ENCODE data around the gene RUNX3.

DNA sequence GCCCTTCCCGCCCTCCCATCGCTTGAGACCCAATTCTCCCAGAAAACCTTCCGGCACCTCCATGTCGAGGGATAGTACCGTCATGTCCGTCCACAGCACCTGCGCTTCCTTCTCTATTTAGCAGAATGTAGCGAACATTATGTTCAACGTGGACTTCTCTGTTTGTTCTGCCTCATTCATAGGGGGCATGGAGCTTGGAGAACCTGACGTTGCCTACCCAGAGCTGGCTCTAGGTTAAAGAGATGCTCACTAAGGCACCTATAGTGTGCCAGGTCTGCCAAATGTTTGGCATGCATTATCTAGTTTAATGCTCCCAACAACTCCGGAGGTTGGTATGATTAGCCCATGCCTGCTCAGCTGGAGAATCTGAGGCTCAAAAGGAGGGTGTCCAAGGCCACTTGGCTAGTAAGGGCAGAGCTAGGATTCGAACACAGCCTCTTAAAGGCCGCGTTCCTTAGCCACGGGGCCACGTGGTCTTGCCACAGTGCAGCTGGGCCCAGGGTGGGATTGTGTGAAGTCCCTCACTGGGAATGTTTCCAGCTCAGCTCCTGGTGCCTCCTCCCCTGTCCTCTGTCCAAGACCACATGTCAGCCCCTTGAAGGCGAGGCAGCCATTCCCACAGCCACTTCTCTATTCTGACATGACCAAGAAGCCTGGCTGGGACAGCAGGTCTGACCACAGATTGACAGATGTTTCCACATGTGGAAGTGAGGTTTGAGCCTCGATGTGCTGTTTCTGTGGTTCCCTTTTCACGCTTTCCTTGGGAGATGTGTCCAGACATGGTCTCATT, 57.8 kb downstream of the RUNX3 start:
- TF ChIP-seq POLR2AphosphoS5 (IDR thresholded peaks at IDR 0.05; ENCODE audit: insufficient read depth, low read depth, low read length) (no peak), POLR2A (IDR thresholded peaks at IDR 0.05; ENCODE audit: low read depth, low read length) (no peak)
- TF ChIP-seq, protein P1, sequence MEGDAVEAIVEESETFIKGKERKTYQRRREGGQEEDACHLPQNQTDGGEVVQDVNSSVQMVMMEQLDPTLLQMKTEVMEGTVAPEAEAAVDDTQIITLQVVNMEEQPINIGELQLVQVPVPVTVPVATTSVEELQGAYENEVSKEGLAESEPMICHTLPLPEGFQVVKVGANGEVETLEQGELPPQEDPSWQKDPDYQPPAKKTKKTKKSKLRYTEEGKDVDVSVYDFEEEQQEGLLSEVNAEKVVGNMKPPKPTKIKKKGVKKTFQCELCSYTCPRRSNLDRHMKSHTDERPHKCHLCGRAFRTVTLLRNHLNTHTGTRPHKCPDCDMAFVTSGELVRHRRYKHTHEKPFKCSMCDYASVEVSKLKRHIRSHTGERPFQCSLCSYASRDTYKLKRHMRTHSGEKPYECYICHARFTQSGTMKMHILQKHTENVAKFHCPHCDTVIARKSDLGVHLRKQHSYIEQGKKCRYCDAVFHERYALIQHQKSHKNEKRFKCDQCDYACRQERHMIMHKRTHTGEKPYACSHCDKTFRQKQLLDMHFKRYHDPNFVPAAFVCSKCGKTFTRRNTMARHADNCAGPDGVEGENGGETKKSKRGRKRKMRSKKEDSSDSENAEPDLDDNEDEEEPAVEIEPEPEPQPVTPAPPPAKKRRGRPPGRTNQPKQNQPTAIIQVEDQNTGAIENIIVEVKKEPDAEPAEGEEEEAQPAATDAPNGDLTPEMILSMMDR (IDR thresholded peaks at IDR 0.05; ENCODE audit: extremely low read depth in 1 of 2, insufficient read depth in 1 of 2, low read depth in 1 of 2, low read length in 2 of 2) = no peak
